Neural cell (in vitro differentiated cells): ENCODE results near the gene DMXL1. TPM values are rescaled to one million over a fixed set of nuclear protein-coding genes. Genes with fewer than 3 reads are reported as not detected.

ENCODE experiments used
- H2AFZ ChIP-seq: fragments of 200-600, 300-800 bp; sonication (generic), shearing (Covaris generic); 2 replicates; pipeline ENCODE4 v1.6.0; 2014; ENCODE audit warnings: low read depth, mild to moderate bottlenecking, antibody characterized with exemption, low read length, moderate library complexity
- H3F3A ChIP-seq: fragments of 200-600 bp; shearing (Covaris generic); 2 replicates; pipeline ENCODE4 v1.6.1; 2016; ENCODE audit warnings: mild to moderate bottlenecking, moderate library complexity, mixed read lengths, antibody characterized with exemption, low read length; ENCODE audit not compliant: insufficient read depth, poor library complexity, severe bottlenecking
- H3K27ac ChIP-seq: fragments of 200-600, 300-800 bp; sonication (generic), shearing (Covaris generic); 2 replicates; pipeline ENCODE4 v1.5.1; 2014; ENCODE audit warnings: mild to moderate bottlenecking, low read length, moderate library complexity
- H3K27me3 ChIP-seq: fragments of 300-800, 200-600 bp; sonication (generic), shearing (Covaris generic); 2 replicates; pipeline ENCODE4 v1.6.0; 2014; ENCODE audit warnings: mild to moderate bottlenecking, low read depth, low read length, moderate library complexity; ENCODE audit not compliant: insufficient read depth
- H3K36me3 ChIP-seq: fragments of 300-800, 200-600 bp; sonication (generic), shearing (Covaris generic); 2 replicates; pipeline ENCODE4 v1.5.1; 2014; ENCODE audit warnings: mild to moderate bottlenecking, antibody characterized with exemption, low read length, moderate library complexity; ENCODE audit not compliant: insufficient read depth
- H3K4me2 ChIP-seq: fragments of 300-800, 200-600 bp; sonication (generic), shearing (Covaris generic); 2 replicates; pipeline ENCODE4 v1.6.0; 2014; ENCODE audit warnings: mild to moderate bottlenecking, low read length
- H3K4me3 ChIP-seq: fragments of 300-800, 200-600 bp; sonication (generic), shearing (Covaris generic); 2 replicates; pipeline ENCODE4 v1.5.1; 2014; ENCODE audit warnings: mild to moderate bottlenecking, low read length, moderate library complexity
- H3K79me2 ChIP-seq: fragments of 200-600 bp; shearing (Covaris generic); replicated peaks from 2 replicates; pipeline ENCODE4 v1.6.0; 2014; ENCODE audit warnings: mild to moderate bottlenecking, low read length, moderate library complexity; ENCODE audit not compliant: insufficient read depth
- H3K9ac ChIP-seq: fragments of 300-800, 200-600 bp; sonication (generic), shearing (Covaris generic); 2 replicates; pipeline ENCODE4 v1.6.1; 2016; ENCODE audit warnings: mild to moderate bottlenecking, low read length, mixed read lengths
- H3K9me2 ChIP-seq: fragments of 200-600 bp; shearing (Covaris generic); 2 replicates; pipeline ENCODE4 v1.6.1; 2016; ENCODE audit warnings: mild to moderate bottlenecking, low read length, mixed read lengths; ENCODE audit not compliant: insufficient read depth
- H3K9me3 ChIP-seq: fragments of 200-600, 300-800 bp; sonication (generic), shearing (Covaris generic); 2 replicates; pipeline ENCODE4 v1.6.1; 2016; ENCODE audit warnings: mild to moderate bottlenecking, mixed run types, low read length, moderate library complexity, mixed read lengths
- H4K20me1 ChIP-seq: fragments of 200-600 bp; shearing (Covaris generic); 2 replicates; pipeline ENCODE4 v1.6.1; 2016; ENCODE audit warnings: mild to moderate bottlenecking, mixed run types; ENCODE audit not compliant: insufficient read depth
- EP300 ChIP-seq: fragments of 450-650 bp; conservative IDR thresholded peaks from 2 replicates; pipeline ENCODE4 v1.6.1; 2014; ENCODE audit warnings: antibody characterized with exemption, mild to moderate bottlenecking, moderate library complexity; ENCODE audit not compliant: poor library complexity, severe bottlenecking
- EZH2 ChIP-seq: fragments of 200-600, 300-800 bp; shearing (Covaris generic), sonication (generic); IDR thresholded peaks from 2 replicates; pipeline ENCODE4 v1.6.1; 2014; ENCODE audit warnings: antibody characterized with exemption, low read length, borderline replicate concordance, mild to moderate bottlenecking; ENCODE audit not compliant: insufficient read depth, poor library complexity, severe bottlenecking
- MXI1 ChIP-seq: fragments of 450-650 bp; conservative IDR thresholded peaks from 2 replicates; pipeline ENCODE4 v1.6.1; 2014; ENCODE audit warnings: antibody characterized with exemption, mild to moderate bottlenecking; ENCODE audit not compliant: poor library complexity, severe bottlenecking
- POLR2AphosphoS5 ChIP-seq: IDR thresholded peaks from 2 replicates; pipeline ENCODE4 v1.6.1; 2012
- RAD21 ChIP-seq: fragments of 450-650 bp; conservative IDR thresholded peaks from 2 replicates; pipeline ENCODE4 v1.6.1; 2014; ENCODE audit warnings: antibody characterized with exemption, mild to moderate bottlenecking, moderate library complexity
- SMC3 ChIP-seq: fragments of 450-650 bp; conservative IDR thresholded peaks from 2 replicates; pipeline ENCODE4 v1.6.1; 2014; ENCODE audit warnings: antibody characterized with exemption, mild to moderate bottlenecking, moderate library complexity; ENCODE audit not compliant: poor library complexity
- TAF1 ChIP-seq: IDR thresholded peaks from 2 replicates; pipeline ENCODE4 v1.6.1; 2012; ENCODE audit warnings: low read depth
- polyA plus RNA-seq: library from polyadenylated mRNA; depleted of rRNA; stranded (reverse); fragments of >200 nt; gene quantifications from 2 replicates; pipeline ENCODE4 v1.2.3, GENCODE V29; 2014
- TF ChIP-seq, protein P1 (sequence below): IDR thresholded peaks from 2 replicates; pipeline ENCODE4 v1.6.1; 2012; ENCODE audit warnings: borderline replicate concordance
- TF ChIP-seq, protein P2 (sequence below): fragments of 450-650 bp; IDR thresholded peaks from 2 replicates; pipeline ENCODE4 v1.5.1; 2014; ENCODE audit warnings: antibody characterized with exemption, mild to moderate bottlenecking, moderate library complexity; ENCODE audit not compliant: poor library complexity, severe bottlenecking

The DMXL1 gene
- polyA plus RNA-seq, 1 donor from 2014 or later: 46.9 TPM

DNA sequence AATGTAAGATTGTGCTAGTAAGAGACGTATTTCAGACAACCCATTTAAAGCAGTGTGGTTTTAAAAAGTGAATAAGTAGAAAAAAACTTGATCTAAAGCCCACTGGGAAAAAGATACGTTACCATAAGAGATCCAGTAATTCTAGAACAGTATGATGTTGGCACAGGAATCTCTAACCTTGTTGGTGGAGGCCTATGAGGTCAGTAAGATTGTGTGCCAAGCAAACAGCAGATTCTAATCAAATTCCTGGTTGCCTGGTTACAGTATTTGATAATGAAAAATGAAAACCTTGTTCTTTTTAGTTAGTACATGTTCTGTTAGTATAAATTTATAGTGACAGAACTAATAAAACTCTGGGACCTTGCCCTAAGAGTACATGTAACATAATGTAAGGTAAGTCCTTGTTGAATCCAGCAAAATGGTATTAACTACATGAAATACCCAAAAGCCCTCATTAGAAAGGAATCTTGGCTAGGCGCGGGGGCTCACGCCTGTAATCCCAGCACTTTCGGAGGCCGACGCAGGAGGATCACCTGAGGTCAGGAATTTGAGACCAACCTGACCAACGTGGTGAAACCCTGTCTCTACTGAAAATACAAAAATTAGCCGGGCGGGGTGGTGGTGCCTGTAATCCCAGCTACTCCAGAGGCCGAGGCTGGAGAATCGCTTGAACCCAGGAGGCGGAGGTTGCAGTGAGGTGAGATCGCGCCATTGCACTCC is 33.2 kb upstream of the DMXL1 start:
- H3K9me2 ChIP-seq: no peaks in the 10 kb centered on the region
- H3K36me3 ChIP-seq: no peaks in the 10 kb centered on the region
- TF ChIP-seq MXI1: no peak
- TF ChIP-seq, protein P1, sequence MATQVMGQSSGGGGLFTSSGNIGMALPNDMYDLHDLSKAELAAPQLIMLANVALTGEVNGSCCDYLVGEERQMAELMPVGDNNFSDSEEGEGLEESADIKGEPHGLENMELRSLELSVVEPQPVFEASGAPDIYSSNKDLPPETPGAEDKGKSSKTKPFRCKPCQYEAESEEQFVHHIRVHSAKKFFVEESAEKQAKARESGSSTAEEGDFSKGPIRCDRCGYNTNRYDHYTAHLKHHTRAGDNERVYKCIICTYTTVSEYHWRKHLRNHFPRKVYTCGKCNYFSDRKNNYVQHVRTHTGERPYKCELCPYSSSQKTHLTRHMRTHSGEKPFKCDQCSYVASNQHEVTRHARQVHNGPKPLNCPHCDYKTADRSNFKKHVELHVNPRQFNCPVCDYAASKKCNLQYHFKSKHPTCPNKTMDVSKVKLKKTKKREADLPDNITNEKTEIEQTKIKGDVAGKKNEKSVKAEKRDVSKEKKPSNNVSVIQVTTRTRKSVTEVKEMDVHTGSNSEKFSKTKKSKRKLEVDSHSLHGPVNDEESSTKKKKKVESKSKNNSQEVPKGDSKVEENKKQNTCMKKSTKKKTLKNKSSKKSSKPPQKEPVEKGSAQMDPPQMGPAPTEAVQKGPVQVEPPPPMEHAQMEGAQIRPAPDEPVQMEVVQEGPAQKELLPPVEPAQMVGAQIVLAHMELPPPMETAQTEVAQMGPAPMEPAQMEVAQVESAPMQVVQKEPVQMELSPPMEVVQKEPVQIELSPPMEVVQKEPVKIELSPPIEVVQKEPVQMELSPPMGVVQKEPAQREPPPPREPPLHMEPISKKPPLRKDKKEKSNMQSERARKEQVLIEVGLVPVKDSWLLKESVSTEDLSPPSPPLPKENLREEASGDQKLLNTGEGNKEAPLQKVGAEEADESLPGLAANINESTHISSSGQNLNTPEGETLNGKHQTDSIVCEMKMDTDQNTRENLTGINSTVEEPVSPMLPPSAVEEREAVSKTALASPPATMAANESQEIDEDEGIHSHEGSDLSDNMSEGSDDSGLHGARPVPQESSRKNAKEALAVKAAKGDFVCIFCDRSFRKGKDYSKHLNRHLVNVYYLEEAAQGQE: no peak
- TF ChIP-seq EP300: no peak
- TF ChIP-seq TAF1: no peak
- TF ChIP-seq EZH2: no peak
- no peaks in the 10 kb centered on the region for H3K79me2 ChIP-seq
- H3F3A ChIP-seq: no peaks in the 10 kb centered on the region
- no peak overlapping the region for H3K27ac ChIP-seq
- H3K27me3 ChIP-seq: no peaks in the 10 kb centered on the region
- H3K9me3 ChIP-seq: no peaks in the 10 kb centered on the region
- H3K9ac ChIP-seq: no peak overlapping the region
- no peak overlapping the region for H3K4me3 ChIP-seq
- H3K4me2 ChIP-seq: no peak overlapping the region
- H2AFZ ChIP-seq: no peak overlapping the region
- no peaks in the 10 kb centered on the region for H4K20me1 ChIP-seq

DNA sequence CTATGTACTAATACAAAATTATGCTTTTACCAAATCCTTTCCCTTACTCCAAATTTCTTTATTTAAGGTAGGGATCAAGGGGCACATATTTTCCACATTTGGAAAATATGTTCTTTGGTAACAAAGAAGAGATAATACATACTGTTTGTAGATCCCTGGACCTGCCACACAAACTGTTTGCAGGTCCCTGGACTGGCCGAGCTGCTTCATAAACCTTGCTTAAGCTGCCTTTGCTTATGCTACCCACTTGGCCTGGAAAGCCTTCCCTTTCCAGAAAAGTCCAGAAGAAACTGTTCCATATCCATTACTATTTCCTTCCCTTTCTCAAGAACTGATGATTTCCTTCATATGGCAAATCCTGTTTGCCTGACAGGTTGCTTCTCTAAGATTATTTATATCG is 22.6 kb upstream of the DMXL1 start:
- H3K9me2 ChIP-seq: no peaks in the 10 kb centered on the region
- no peaks in the 10 kb centered on the region for H3K79me2 ChIP-seq
- no peak for TF ChIP-seq RAD21
- no peak for TF ChIP-seq EP300
- no peak for TF ChIP-seq POLR2AphosphoS5
- TF ChIP-seq EZH2: no peak
- TF ChIP-seq SMC3: no peak
- TF ChIP-seq MXI1: no peak
- TF ChIP-seq, protein P1: no peak
- TF ChIP-seq, protein P2, sequence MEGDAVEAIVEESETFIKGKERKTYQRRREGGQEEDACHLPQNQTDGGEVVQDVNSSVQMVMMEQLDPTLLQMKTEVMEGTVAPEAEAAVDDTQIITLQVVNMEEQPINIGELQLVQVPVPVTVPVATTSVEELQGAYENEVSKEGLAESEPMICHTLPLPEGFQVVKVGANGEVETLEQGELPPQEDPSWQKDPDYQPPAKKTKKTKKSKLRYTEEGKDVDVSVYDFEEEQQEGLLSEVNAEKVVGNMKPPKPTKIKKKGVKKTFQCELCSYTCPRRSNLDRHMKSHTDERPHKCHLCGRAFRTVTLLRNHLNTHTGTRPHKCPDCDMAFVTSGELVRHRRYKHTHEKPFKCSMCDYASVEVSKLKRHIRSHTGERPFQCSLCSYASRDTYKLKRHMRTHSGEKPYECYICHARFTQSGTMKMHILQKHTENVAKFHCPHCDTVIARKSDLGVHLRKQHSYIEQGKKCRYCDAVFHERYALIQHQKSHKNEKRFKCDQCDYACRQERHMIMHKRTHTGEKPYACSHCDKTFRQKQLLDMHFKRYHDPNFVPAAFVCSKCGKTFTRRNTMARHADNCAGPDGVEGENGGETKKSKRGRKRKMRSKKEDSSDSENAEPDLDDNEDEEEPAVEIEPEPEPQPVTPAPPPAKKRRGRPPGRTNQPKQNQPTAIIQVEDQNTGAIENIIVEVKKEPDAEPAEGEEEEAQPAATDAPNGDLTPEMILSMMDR: no peak
- no peak for TF ChIP-seq TAF1
- no peaks in the 10 kb centered on the region for H3K27me3 ChIP-seq
- no peaks in the 10 kb centered on the region for H3K9me3 ChIP-seq
- H3K9ac ChIP-seq: no peak overlapping the region
- no peak overlapping the region for H2AFZ ChIP-seq
- H3K4me2 ChIP-seq: no peak overlapping the region
- no peaks in the 10 kb centered on the region for H3F3A ChIP-seq
- H4K20me1 ChIP-seq: no peaks in the 10 kb centered on the region
- H3K27ac ChIP-seq: no peak overlapping the region
- no peak overlapping the region for H3K4me3 ChIP-seq
- H3K36me3 ChIP-seq: no peaks in the 10 kb centered on the region
